Common myeloid progenitor, CD34-positive (primary cell): Measurements from ENCODE around the gene BRCA2.
A peak's percentile ranks its signal among the peaks of the same experiment; 100 is the strongest.

Experiments
- CTCF ChIA-PET: fragments of 350-600 bp; sonication (Branson Sonifier 250); formaldehyde crosslinking; loops from one replicate; lab custom pipeline; 2021; ENCODE audit warnings: antibody characterized with exemption; lab: Charles Lee
- POLR2A ChIA-PET: fragments of 350-600 bp; sonication (Branson Sonifier 250); formaldehyde crosslinking; loops from one replicate; lab custom pipeline; 2021; ENCODE audit warnings: antibody characterized with exemption; lab: Charles Lee
- DNase-seq, 3 donors: peaks; one replicate each; pipeline versions ENCODE4 v3.0.0 to v3.0.0-alpha.2; 2013
- H3K27ac ChIP-seq, 2 experiments: 1 replicate in 1 of 2; 2 replicates in 1 of 2; pipeline ENCODE4 v1.7.0; 2013; ENCODE audit warnings: inconsistent platforms in 2 of 2, low read length in 2 of 2, mild to moderate bottlenecking in 2 of 2, low read depth in 1 of 2, moderate library complexity in 1 of 2; ENCODE audit not compliant: severe bottlenecking in 2 of 2, insufficient read depth in 1 of 2, poor library complexity in 1 of 2
- H3K27me3 ChIP-seq, 5 experiments: replicated peaks in 2 of 5; 1 replicate in 3 of 5; 2 replicates in 2 of 5; pipeline versions ENCODE4 v1.6.1 to v1.7.0; 2013; ENCODE audit warnings: low read length in 4 of 5, mild to moderate bottlenecking in 2 of 5, moderate library complexity in 2 of 5, inconsistent platforms in 1 of 5; ENCODE audit not compliant: insufficient read depth in 5 of 5, control insufficient read depth in 4 of 5
- H3K36me3 ChIP-seq, 4 experiments: 1 replicate in 2 of 4; 2 replicates in 2 of 4; pipeline versions ENCODE4 v1.6.1 to v1.7.0; 2013; ENCODE audit warnings: low read length in 3 of 4, control low read depth in 1 of 4, mild to moderate bottlenecking in 1 of 4; ENCODE audit not compliant: control insufficient read depth in 4 of 4, insufficient read depth in 4 of 4
- H3K4me1 ChIP-seq, 4 experiments: 1 replicate in 3 of 4; 2 replicates in 1 of 4; pipeline versions ENCODE4 v1.6.1 to v1.7.1; 2013; ENCODE audit warnings: low read length in 3 of 4, mild to moderate bottlenecking in 3 of 4, control low read depth in 1 of 4, inconsistent platforms in 1 of 4, moderate library complexity in 1 of 4; ENCODE audit not compliant: control insufficient read depth in 4 of 4, insufficient read depth in 4 of 4; ENCODE audit errors: control extremely low read depth in 1 of 4
- H3K4me3 ChIP-seq, 7 experiments: 1 replicate in 4 of 7; 2 replicates in 3 of 7; pipeline versions ENCODE4 v1.5.1 to v1.7.0; 2013; ENCODE audit warnings: mild to moderate bottlenecking in 7 of 7, low read length in 6 of 7, moderate library complexity in 6 of 7, inconsistent platforms in 2 of 7, low read depth in 2 of 7, control low read depth in 1 of 7; ENCODE audit not compliant: insufficient read depth in 4 of 7, control insufficient read depth in 1 of 7; ENCODE audit errors: extremely low read depth in 1 of 7
- H3K9me3 ChIP-seq, 5 experiments: 1 replicate in 4 of 5; 2 replicates in 1 of 5; pipeline versions ENCODE4 v1.6.1 to v1.7.1; 2013; ENCODE audit warnings: low read length in 4 of 5, mild to moderate bottlenecking in 2 of 5, inconsistent platforms in 1 of 5, low read depth in 1 of 5, moderate library complexity in 1 of 5; ENCODE audit not compliant: control insufficient read depth in 4 of 5, insufficient read depth in 2 of 5; ENCODE audit errors: control extremely low read depth in 1 of 5
- WGBS: methylation state at CpG from one replicate; pipeline ENCODE4 v1.1.5; 2013; ENCODE audit not compliant: insufficient coverage; 5-methylcytosine and 5-hydroxymethylcytosine counted together

Gene BRCA2

DNA sequence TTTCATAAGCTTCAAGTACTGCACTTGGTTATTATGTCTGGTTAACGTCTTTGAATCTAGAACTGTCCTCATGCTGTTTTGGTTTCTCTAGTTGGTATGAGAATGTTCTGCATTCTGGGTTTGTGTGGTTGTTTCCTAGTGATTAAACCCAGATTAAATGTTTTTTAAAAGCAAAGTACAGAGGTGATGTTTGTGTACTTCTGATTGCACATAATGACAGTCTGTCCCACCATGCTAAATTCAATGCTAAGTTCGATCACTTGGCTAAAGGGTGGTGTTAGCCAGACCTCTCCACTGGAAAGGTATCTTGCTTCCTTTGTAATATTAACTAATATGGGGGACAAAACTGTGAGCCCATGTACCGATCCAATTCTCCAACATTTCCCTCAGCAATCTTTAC lies 98.0 kb downstream of the BRCA2 start:
- H3K27me3 ChIP-seq = no peaks in the 10 kb centered on the region
- H3K4me3 ChIP-seq = no peak overlapping the region
- POLR2A ChIA-PET = no interaction called here
- WGBS = no CpG with 5 or more reads among the region's 3 CpGs
- DNase-seq = no peak
- H3K36me3 ChIP-seq = peaks cover 0 to 3% (median under 1%) of the 10 kb centered on the region in 4 experiments
- no peak overlapping the region for H3K27ac ChIP-seq
- H3K9me3 ChIP-seq = no peaks in the 10 kb centered on the region
- CTCF ChIA-PET = interaction anchor here (1.2 to 1.3 kb wide), 2 partner anchors 22 to 35 kb away, joined by 3 to 5 read pairs; no protein-coding TSS in a partner anchor
- H3K4me1 ChIP-seq = peaks cover 7 to 17% (median 12%) of the 10 kb centered on the region in 4 experiments

DNA sequence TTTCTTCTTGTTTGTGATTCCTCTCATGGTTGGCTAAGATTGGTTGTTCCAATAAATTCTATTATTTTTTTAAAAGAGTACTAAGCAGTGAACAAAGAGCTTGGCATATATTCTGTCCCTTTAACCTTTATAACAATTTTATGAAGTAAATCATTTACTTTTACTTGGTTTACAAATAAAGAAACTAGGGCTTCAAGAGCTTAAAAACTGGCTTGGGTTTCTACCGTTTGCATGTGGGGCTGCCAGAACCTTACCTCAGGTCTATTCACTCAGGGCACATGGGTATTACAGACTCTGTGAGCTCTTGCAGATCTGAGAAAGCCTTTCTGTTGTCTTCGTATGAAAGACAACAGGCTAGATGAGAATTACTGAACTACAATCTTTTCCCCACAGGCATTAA lies 99.3 kb downstream of the BRCA2 start:
- ChIA-PET CTCF (interaction anchor here (0.9 to 1.6 kb wide), 3 partner anchors 28 to 77 kb away, joined by 3 to 4 read pairs (median 3); no protein-coding TSS in a partner anchor), POLR2A (no interaction called here)

DNA sequence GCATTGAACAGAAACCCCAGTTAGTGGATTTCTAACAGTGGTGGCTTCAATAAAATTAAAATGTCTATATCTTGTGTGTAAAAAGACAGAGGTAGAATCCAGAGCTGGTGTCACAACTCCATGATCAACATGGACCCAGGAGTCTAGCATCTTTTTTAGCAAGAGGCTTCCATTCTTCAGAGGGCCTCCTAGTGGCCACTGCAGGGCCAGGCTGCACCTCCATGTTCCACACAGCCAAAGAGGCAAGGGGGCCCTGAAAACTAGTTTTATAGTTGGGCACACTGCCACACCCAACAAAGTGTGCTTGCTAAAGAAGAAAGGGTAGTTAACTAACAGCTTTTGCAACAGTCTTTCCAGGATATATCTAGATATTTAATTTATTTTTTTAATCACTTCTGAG lies 99.7 kb downstream of the BRCA2 start:
- POLR2A ChIA-PET = no interaction called here
- peak in 2 of 3 donors; percentile 54 to 59 for DNase-seq

More for the DNA sequence above, 99.3 kb downstream of the BRCA2 start:
- Histone ChIP-seq H3K4me3 (no peak overlapping the region), H3K9me3 (peaks cover 0 to 3% (median 2%) of the 10 kb centered on the region in 5 experiments), H3K4me1 (peaks cover under 1 to 6% (median 5%) of the 10 kb centered on the region in 4 experiments), H3K36me3 (peaks cover 0 to 8% (median 1%) of the 10 kb centered on the region in 4 experiments), H3K27ac (no peak overlapping the region), H3K27me3 (no peaks in the 10 kb centered on the region)
- WGBS = 100% methylated on average over 1 of the region's 2 CpGs
- DNase-seq = no peak

DNA sequence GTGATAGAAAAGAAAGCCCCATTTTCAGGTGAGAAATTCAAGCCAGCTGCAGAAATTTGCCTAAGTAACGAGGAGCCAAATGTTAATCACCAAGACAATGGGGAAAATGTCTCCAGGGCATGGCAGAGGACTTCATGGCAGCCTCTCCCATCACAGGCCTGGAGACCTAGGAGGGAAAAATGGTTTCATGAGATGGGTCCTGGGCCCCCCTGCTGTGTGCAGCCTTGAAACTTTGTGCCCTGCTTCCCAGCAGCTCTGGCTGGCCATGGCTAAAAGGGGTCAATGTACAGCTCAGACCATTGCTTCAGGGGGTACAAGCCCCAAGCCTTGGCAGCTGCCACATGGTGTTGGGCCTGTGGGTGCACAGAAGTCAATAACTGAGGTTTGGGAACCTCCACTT lies 102.7 kb downstream of the BRCA2 start:
- POLR2A ChIA-PET = no interaction called here
- Histone ChIP-seq H3K36me3 (peaks cover 3 to 24% (median 13%) of the 10 kb centered on the region in 4 experiments), H3K27me3 (no peaks in the 10 kb centered on the region), H3K27ac (no peak overlapping the region), H3K4me1 (no peaks in the 10 kb centered on the region), H3K9me3 (peaks cover 0 to 13% (median 7%) of the 10 kb centered on the region in 5 experiments), H3K4me3 (no peak overlapping the region)
- CTCF ChIA-PET = interaction anchor here (1.0 to 2.2 kb wide), 2 partner anchors 8 to 10 kb away, joined by 3 to 6 read pairs; no protein-coding TSS in a partner anchor
- 100% methylated on average over 1 of the region's 1 CpG for WGBS
- no peak for DNase-seq

More for the DNA sequence above, 99.7 kb downstream of the BRCA2 start:
- H3K9me3 ChIP-seq = peaks cover 0 to 8% (median 6%) of the 10 kb centered on the region in 5 experiments
- H3K36me3 ChIP-seq = peaks cover 0 to 12% (median 4%) of the 10 kb centered on the region in 4 experiments
- H3K27me3 ChIP-seq = no peaks in the 10 kb centered on the region
- no peak overlapping the region for H3K27ac ChIP-seq
- CTCF ChIA-PET = interaction anchor here (0.9 to 1.6 kb wide), 3 partner anchors 28 to 78 kb away, joined by 3 to 4 read pairs (median 3); no protein-coding TSS in a partner anchor
- H3K4me3 ChIP-seq = no peak overlapping the region
- H3K4me1 ChIP-seq = peaks cover 0 to 2% (median under 1%) of the 10 kb centered on the region in 4 experiments

DNA sequence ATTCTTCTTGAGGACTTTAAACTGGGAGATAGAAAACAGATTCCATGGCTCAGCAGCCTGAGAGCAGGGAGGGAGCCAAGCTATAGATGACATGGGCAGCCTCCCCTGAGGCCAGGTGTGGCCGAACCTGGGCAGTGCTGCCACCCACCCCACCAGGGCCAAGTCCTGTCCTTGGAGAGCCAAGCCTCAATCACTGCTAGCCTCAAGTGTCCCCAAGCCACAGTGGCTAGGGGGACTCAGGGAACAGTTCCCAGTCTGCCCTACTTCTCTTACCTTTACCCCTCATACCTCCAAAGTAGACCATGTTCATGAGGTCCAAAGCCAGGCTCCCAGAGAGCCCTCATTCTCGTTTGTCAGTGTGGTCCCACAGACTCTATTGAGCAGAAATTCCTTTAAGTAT lies 104.6 kb downstream of the BRCA2 start:
- DNase-seq = no peak
- H3K36me3 ChIP-seq = peaks cover 7 to 28% (median 15%) of the 10 kb centered on the region in 4 experiments
- ChIA-PET POLR2A (no interaction called here), CTCF (interaction anchor here (2.2 kb wide), 1 partner anchor 12 kb away, joined by 6 read pairs; no protein-coding TSS in a partner anchor)
- no peak overlapping the region for H3K27ac ChIP-seq
- 100% methylated on average over 1 of the region's 2 CpGs for WGBS
- no peak overlapping the region for H3K4me3 ChIP-seq
- H3K4me1 ChIP-seq = peaks cover 0 to 13% (median 1%) of the 10 kb centered on the region in 4 experiments
- peaks cover 0 to 13% (median 7%) of the 10 kb centered on the region in 5 experiments for H3K9me3 ChIP-seq
- H3K27me3 ChIP-seq = no peaks in the 10 kb centered on the region

DNA sequence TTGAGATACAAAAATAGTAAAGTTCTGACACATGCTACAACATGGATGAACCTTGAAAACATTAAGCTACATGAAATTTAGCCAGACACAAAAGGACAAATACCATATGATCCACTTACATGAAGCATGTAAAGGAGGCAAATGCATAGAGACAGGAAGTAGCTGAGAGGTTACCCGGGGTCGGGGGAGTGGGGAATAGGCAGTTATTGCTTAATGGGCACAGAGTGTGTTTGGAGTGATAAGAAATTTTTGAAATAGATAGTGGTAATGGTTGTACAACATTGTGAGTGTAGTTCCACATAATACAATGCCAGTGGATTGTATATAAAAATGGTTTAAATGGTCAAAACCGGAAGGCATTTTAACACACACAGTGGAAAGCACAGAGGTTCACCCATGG lies 108.3 kb downstream of the BRCA2 start:
- POLR2A ChIA-PET = no interaction called here
- peaks cover 0 to 13% (median 7%) of the 10 kb centered on the region in 5 experiments for H3K9me3 ChIP-seq
- peak in 2 of 3 donors; percentile 68 to 80 for DNase-seq
- H3K4me1 ChIP-seq = peaks cover 12 to 36% (median 22%) of the 10 kb centered on the region in 4 experiments
- H3K4me3 ChIP-seq = no peak overlapping the region
- H3K27ac ChIP-seq = peak overlapping the region in 1 of 2 experiments; percentile 54
- WGBS = 56% methylated on average over 3 of the region's 3 CpGs
- H3K36me3 ChIP-seq = peaks cover 4 to 31% (median 13%) of the 10 kb centered on the region in 4 experiments
- CTCF ChIA-PET = interaction anchor here (1.6 to 2.4 kb wide), 2 partner anchors 14 to 18 kb away, joined by 4 to 6 read pairs; no protein-coding TSS in a partner anchor
- H3K27me3 ChIP-seq = no peaks in the 10 kb centered on the region

DNA sequence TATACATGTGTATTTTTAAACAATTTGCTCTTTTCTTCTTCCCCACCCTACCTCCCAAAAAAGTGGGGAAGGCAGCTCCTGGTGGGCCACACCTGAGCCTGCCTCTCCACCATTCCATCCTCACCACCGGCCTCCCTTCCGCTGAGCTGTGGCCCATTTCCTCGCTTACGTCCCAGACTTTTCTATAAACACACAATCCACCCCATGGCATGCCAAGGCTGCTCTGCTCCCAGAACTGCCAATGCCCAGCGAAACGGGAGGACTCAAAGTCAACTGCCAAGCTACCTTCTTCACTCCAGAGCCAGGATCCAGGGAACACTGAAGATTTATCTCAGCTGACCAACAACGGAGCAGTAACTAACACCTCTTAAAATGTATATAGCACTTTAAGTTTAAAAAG lies 109.8 kb downstream of the BRCA2 start:
- Histone ChIP-seq H3K4me1 (peaks cover 20 to 52% (median 36%) of the 10 kb centered on the region in 4 experiments), H3K36me3 (peaks cover 4 to 25% (median 8%) of the 10 kb centered on the region in 4 experiments), H3K9me3 (peaks cover 0 to 5% (median 1%) of the 10 kb centered on the region in 5 experiments), H3K27me3 (no peaks in the 10 kb centered on the region), H3K4me3 (peak overlapping the region in 1 of 7 experiments; percentile 22), H3K27ac (peak overlapping the region in 1 of 2 experiments; percentile 43)
- DNase-seq = no peak
- 100% methylated on average over 3 of the region's 7 CpGs for WGBS
- ChIA-PET CTCF (interaction anchor here (1.2 to 2.4 kb wide), 3 partner anchors 16 to 156 kb away, joined by 3 to 6 read pairs (median 6); no protein-coding TSS in a partner anchor), POLR2A (interaction anchor here (0.6 kb wide), 1 partner anchor 103 kb away, joined by 3 read pairs; no protein-coding TSS in a partner anchor)
